Stimulated activated CD4-positive, alpha-beta T cell treated with anti-CD3 and anti-CD28 coated beads, TNF-alpha, amount 100 ng/mL, for 24 hours (primary cell): Measurements from ENCODE around the gene AZGP1.
"Not testable (repeated sequence)": the region's sequence is repeated elsewhere in the genome, so short reads cannot be mapped to it uniquely, and the experiment has no call there.

Experiments
- DNase-seq, 3 experiments: peaks; one replicate each; pipeline ENCODE4 v3.0.0-alpha.2; 2020; ENCODE audit warnings: low read depth in 3 of 3

Gene AZGP1

DNA sequence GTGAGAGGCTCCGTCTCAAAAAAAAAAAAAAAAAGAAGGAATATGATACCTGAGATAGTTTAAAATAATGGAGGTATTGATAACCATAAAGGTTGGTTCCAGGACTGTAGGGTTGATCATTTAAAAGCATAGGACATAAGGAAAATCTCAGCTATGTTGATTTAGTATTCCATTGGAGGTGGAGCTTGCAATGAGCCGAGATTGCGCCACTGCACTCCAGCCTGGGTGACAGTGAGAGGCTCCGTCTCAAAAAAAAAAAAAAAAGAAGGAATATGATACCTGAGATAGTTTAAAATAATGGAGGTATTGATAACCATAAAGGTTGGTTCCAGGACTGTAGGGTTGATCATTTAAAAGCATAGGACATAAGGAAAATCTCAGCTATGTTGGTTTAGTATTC, 23.2 kb downstream of the AZGP1 start:
- not testable (repeated sequence) for DNase-seq

DNA sequence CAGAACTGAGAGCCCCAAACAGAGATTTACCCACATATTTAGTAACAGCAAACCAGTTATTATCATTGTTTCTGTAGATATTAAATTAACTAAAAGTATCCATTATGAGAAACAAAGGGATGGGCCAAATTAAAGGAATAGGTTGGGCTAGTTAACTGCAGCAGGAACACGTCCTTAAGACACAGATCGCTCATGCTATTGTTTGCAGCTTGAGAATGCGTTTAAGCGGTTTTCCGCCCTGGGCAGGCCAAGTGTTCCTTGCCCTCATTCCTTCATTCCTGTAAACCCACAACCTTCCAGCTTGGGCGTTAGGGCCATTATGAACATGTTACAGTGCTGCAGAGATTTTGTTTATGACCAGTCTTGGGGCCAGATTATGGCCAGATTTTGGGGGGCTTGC, 25.0 kb downstream of the AZGP1 start:
- DNase-seq: not testable (repeated sequence)

DNA sequence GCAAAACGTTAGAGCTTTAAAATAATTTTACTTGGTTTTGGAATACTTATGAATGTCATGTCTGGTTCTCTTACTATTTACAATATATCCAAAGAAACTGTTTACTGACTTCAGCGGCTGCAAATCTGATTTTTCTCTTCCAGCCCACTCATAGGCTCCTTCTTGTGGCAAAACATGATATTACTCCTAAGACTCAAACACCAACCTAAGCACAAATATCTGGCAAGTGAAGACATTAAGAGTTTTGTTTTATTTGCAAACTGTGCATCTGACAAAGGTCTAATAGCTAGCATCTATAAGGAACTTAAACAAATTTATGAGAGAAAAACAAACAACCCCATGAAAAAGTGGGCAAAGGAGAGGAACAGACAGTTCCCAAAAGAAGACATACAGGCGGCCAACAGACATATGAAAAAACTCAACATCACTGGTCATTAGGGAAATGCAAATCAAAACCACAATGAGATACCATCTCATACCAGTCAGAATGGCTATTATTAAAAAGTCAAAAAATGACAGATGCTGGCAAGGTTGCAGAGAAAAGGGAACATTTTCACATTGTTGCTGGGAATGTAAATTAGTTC, 26.1 kb downstream of the AZGP1 start:
- no peak for DNase-seq

DNA sequence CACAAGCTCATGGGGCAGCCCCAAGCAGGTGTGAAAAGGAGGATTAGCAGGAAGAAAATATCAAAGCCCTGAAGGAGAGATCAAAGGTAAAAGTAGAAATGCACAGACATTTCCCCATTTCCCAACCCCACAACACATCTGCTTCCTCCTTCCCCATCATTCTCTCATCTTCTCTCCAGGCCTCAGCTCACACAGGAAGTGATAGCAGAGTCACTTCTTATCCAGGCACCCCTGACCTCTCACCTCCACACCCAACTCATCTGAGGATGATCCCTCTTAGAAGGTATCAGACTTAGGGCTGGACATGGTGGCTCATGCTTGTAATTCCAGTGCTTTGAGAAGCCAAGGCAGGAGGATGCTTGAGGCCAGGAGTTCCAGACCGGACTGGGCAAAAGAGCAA, 28.2 kb downstream of the AZGP1 start:
- DNase-seq: no peak

DNA sequence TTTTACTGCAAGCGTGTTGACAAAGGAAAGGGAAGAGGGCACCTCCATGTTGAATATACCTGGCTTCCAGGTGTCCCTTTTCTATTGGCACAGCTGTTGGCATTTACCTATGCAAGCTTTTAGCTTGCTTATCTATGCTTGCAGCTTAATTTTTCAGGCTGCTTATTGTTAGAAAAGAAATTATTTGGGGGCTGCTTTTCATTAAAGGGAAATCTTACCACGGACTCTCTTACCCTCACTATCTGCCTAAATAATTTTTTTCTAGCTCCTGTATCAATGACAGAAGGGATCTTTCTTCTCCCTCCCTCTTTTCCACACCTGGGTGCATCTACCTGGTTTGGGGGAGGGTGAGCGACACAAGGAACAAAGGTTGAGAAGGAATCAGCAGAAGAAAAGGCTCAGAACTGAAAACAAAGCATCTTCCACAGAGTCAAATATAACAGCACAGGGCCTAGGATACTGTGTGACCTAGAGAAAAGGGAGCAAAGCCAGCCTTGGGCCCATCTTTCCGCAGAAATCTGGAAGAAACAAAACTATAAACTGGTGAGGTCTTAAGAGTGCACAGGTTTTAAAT, 31.2 kb downstream of the AZGP1 start:
- no peak for DNase-seq

DNA sequence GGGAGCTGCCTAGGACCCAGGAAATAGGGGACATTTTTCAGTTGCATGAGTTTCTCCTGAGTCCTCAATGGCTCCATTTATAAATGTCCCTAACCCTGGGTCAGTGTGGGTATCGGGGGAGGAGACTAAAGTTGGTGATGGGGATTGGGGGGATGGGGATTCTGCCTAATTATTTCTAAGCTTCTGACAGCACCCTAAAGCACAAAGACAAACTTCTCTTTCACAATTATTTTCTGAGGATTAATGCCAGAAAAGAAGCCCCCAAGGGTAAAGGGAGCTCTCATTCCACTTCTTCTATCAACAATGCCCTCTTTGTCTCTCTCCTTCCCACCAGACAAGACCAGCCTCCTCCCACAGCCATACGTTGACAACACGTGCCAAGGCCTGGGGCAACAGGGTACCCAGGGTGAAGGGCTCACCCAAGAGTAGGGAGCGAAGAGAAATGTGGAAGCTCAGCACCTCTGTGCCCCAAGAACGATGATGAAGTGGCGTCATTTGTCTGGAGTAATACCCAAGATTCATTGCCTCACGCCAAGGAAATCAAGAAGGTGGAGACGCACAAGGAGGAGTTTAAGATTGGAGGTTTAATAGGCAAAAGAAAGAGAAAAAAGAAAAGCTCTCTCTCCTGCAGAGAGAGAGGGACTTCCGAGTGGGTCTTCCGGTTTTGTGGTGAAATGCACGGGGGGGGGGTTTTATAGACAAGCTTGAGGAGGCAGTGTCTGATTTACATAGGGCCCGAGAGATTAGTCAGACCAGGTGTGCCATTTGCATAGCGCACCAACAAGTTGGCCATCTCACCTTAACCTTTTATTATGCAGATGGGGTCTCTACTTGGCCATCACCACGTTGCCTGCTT, 32.0 kb downstream of the AZGP1 start:
- no peak for DNase-seq

DNA sequence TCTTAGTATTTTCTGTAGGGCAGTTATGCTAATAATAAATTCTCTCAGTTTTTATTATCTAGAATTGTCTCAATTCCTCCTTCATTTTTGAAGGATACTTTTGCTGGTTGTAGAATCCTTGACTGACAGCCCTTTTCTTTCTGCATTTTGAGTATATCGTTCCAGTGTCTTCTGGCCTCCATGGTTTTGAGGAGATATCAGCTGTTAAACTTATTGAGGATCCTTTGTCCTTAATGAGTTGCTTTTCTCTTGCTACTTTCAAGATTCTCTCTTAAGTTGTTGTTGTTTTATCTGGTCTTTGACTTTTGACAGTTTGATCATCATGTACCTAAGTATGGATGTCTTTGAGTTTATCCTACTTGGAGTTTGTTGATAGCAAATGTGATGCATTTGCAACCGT, 37.5 kb downstream of the AZGP1 start:
- DNase-seq: no peak

DNA sequence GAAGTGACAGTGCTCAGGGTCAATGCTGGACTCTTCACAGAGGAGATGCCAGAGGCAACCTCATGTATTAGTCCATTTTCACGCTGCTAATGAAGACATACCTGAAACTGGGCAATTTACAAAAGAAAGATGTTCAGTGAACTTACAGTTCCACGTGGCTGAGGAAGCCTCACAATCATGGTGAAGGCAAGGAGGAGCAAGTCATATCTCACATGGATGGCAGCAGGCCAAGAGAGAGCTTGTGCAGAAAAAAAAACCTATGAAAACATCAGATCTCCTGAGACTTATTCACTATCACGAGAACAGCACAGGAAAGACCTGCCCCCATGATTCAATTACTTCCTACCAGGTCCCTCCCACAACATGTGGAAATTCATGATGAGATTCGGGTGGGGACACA, 40.8 kb downstream of the AZGP1 start:
- not testable (repeated sequence) for DNase-seq

DNA sequence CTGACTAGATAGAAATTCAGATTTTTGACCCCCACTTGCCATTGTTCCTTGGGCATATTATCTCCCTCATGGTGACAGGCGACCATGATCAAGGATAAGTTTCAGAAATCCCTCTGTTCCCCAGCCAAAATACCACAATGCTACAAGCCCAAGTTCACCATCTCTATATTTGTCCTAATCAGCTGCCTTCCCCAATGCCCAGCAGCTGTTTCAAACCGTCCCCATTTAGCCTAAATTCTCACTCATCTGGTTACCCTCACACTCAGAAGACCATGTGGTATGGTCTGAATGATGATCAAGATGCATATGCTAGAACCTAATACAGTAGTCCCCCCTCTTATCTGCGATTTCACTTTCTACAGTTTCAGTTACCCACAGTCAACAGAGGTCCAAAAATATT, 45.5 kb downstream of the AZGP1 start:
- DNase-seq: no peak

DNA sequence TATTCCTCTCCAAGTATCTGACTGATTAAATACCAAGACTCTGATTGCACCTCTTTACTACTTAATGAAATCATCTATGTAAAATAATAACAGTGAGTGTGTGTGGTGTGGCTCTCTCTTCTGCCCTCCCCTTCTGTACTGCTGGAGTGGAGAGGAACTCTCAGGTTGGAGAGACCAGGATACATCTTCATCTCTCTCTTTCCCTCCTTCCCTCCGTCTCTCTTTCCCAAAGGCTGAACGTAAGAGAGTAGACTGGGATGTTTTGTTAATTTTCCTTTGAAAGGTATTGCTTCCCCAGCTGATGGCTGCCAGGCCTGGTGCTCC, 46.1 kb downstream of the AZGP1 start:
- no peak for DNase-seq

DNA sequence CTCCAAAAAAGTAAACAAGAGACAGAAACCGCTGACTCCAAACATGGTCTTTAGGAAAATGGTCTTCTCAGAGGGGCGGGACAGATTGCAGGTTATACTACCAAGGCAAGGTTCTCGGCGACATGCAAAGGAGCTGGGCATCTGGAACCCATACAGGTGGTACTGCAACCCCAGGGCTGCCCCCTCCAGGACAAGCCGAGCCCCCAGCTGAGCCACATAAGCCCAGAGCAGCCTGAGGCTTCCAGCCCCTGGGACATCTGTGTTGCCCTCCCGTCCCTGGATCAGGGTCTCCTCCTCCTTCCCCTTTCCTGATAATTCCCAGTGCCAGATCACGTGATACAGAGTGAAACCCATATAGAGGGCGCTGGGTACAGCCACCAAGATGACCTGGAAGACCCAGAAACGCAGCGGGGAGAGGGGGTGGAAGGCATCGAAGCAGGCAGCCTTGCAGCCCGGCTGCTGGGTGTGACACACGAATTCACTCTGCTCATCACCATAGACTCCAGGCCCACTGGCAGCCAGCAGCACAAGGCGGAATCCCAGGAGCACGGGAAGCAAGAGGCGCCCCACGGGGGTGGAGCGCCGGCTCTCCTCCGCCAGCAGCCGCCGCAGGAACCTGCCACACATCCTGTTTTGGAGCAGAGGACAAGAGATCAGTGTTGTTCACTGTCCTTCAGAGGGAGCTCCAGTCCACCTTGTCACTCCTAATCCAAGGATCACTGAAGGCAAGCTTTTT, 46.7 kb downstream of the AZGP1 start, which contains the start of gene GJC3:
Gene GJC3, minus strand, starts transcription at position 627 of the 736 bp plus-strand sequence. Its CDS starts 0 bp downstream, at position 627.
- DNase-seq: peak in 2 of 3 experiments; percentile 11 to 44

DNA sequence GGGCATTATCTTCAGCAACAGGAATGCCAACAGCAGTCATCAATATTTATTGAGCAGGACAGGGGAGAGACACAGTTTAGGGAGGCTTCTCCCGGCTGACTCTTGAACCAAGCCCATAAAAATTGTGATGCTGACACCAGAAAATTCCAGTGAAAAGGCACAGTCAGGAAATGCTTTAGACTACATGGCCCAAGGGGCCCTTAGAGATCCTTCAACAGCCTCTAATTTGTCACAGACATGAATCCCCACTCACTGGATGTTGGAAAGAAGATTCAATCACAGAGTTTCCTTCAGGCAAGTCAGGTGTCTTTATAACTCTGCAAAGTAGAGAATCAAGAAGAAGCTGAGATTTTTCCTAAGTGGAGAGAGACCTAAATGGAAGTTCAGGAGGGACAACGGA, 47.6 kb downstream of the AZGP1 start:
- no peak for DNase-seq

DNA sequence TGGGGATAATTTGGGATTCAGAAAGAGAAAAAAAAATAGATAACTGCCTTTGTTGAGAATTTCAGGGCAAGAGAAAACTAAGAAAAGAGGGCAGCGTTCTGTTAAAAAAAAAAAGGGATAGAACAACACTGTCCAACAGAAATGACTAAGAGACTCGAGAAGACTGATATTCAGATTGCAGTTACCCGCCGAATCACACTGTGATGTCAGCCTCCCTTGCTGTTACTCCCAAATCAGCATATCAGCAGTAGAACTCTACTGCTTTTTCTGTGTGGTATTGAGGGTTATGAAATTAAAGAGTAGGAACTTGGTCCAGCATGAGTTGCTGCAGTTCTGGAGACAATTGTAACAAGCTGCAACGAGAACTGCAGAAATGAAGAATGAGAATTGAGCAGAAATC, 48.3 kb downstream of the AZGP1 start:
- DNase-seq: no peak

DNA sequence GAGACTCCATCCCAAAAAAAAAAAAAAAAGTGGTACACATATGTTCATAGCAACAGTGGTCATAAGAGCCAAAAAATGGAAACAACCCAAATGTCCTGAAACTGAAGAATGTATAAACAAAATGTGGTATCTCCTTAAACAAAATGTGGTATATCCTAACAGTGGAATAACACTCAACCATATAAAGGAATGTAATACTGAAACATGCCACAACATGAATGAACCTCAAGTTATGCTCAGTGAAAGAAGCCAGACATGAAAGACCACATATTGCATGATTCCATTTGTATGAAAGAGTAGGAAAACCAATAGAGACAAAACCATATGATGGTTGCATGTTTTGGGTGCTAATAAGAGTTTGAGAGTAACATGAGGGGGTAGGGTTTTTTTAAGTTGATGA, 49.5 kb downstream of the AZGP1 start:
- DNase-seq: no peak

DNA sequence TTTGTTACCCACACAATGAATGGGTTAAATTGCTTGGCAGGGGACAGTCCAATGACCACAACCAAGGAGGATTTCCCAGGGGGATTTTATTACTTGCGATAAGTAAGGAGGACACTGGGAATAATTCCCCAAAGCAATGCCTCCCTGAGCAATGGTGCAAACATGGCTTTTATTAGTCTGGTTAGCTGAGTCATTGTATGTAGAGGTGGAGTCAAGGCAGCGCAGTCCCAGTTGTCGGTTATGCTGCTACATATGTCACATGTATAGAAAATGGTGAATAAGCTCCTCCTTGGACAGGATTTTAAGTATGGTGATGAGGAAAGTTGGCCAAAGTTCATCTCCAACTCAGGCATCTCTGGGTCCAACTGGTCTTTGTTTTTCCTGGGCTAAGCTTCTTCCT, 52.6 kb downstream of the AZGP1 start:
- DNase-seq: no peak

DNA sequence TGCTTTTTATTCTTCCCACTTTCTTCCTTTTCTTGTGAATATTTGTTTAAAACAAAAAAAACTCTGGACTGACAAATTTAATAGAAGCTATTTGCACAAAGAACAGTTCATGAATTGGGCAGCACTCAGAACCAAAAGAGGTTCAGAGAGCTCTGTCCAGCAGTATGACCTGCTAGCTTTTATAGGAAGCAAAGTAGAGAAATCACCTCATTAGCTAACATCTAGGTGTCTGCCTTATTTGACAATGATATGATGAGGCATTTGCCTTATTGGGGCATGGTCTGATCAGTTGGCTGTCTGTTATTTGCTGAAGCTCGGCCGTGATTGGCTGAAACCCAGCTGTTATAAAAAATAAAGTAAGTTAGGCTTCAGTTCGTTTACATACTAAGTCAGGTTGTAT, 55.7 kb downstream of the AZGP1 start:
- no peak for DNase-seq

DNA sequence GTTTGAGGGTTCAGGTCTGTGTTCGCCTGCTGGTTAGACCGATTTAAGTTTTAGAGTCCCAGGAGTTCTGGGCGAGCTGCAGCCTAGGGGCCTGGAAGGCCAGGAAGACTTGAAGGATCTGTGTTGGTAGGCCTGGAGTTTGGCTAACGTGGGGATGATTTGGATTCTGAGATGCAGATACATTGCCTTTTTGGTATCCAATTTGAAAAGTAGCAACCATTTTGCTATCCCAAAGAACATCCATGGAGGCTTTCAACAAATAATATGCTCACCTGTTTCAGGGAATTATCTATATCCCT, 56.1 kb downstream of the AZGP1 start:
- no peak for DNase-seq

DNA sequence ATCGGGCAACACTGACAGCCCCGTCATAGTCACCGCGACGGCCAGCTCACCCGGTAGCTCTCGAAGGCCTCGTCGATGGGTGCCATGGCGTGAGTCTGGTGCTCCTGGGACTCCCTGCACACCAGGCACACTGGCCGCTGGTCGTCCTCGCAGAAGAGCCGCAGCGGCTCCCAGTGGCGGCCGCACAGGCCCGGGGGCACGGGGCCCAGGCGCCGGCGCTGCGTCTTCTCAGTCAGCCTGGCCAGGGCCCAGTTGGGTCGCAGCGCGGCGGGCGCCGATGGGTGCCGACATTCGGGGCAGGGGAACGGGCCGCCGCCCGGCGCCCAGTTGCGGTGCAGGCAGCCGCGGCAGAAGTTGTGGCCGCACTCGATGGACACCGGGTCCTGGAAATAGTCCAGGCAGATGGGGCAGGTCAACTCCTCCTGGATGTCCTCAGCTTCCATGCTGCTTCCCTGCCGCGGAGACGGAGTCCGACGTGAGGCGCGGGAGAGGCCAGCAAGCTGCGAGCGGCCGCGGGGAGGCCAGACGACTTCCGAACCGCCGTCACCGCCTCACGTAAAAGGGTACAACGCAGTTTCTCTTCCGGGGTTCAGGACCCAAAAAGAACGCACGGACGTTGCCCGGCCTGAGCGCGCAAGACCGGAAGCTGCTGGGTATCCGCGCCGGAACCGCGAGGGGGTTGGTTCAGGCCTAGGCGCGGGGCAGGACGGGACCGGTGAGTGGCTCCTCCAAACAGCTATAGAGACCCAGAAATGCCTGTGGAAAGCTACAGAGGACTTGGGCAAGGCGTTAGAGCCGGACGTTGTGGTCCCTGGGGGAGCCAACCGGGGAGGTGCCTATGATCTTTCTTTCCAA, 56.6 kb downstream of the AZGP1 start, which contains the start of gene TRIM4:
Gene TRIM4, minus strand, starts transcription at position 572 of the 855 bp plus-strand sequence. Its CDS starts 129 bp downstream, at position 443.
- DNase-seq: peak; percentile 86 to 92 (median 88)
